Stimulated activated CD8-positive, alpha-beta memory T cell treated with anti-CD3 and anti-CD28 coated beads, Interleukin-7, amount 100 ng/mL, for 24 hours (primary cell): ENCODE measurements around the gene MAGEA12.
"Not testable (repeated sequence)": the region's sequence is repeated elsewhere in the genome, so short reads cannot be mapped to it uniquely, and the experiment has no call there.

ENCODE experiments used
- DNase-seq: peaks from one replicate; pipeline ENCODE4 v3.0.0-alpha.2; 2020; ENCODE audit warnings: low read depth

Gene MAGEA12

GRCh38 chrX:152733261-152733975 lies at the start of gene MAGEA12, which contains the start of gene CSAG1:
Gene MAGEA12 (plus strand): TSS chrX:152733757. CDS start chrX:152736162, 2,405 bp downstream.
Gene CSAG1 (minus strand): TSS chrX:152733721. CDS start chrX:152732460, 1,261 bp downstream.
- DNase-seq: no peak

- DNase-seq: not testable (repeated sequence)
Measured at GRCh38 chrX:152697952-152698931, 35.3 kb upstream of the MAGEA12 start, which contains the start of gene MAGEA3. Gene MAGEA3 (plus strand): TSS chrX:152698794. CDS start chrX:152700833, 2,039 bp downstream.

- not testable (repeated sequence) for DNase-seq
Measured at GRCh38 chrX:152700390-152700789, 33.2 kb upstream of the MAGEA12 start.

- not testable (repeated sequence) for DNase-seq
Measured at GRCh38 chrX:152706500-152706899, 27.1 kb upstream of the MAGEA12 start.

GRCh38 chrX:152709173-152709572 lies 24.4 kb upstream of the MAGEA12 start, which contains the start of gene CSAG2:
Gene CSAG2 (minus strand): TSS chrX:152709273. CDS start chrX:152709112, 161 bp downstream.
- DNase-seq: not testable (repeated sequence)

- DNase-seq: not testable (repeated sequence)
Measured at GRCh38 chrX:152713195-152713594, 20.4 kb upstream of the MAGEA12 start.

GRCh38 chrX:152713815-152714787 lies 19.5 kb upstream of the MAGEA12 start, which contains the start of gene MAGEA2B:
Gene MAGEA2B (plus strand): TSS chrX:152714628. CDS start chrX:152717107, 2,479 bp downstream.
- not testable (repeated sequence) for DNase-seq

- no peak for DNase-seq
Measured at GRCh38 chrX:152725409-152725808, 8.1 kb upstream of the MAGEA12 start.

GRCh38 chrX:152734143-152734858 lies 744 bp downstream of the MAGEA12 start:
- not testable (repeated sequence) for DNase-seq

GRCh38 chrX:152735101-152735500 lies 1.5 kb downstream of the MAGEA12 start:
- no peak for DNase-seq

- no peak for DNase-seq
Measured at GRCh38 chrX:152735860-152736511, 2.4 kb downstream of the MAGEA12 start.

- DNase-seq: not testable (repeated sequence)
Measured at GRCh38 chrX:152736528-152736927, 3.0 kb downstream of the MAGEA12 start.

- DNase-seq: no peak
Measured at GRCh38 chrX:152738560-152738959, 5.0 kb downstream of the MAGEA12 start.

- DNase-seq: not testable (repeated sequence)
Measured at GRCh38 chrX:152753686-152754650, 20.4 kb downstream of the MAGEA12 start, which contains the start of gene MAGEA2. Gene MAGEA2 (minus strand): TSS chrX:152753842. CDS start chrX:152751363, 2,479 bp downstream.

GRCh38 chrX:152754871-152755270 lies 21.3 kb downstream of the MAGEA12 start:
- DNase-seq: not testable (repeated sequence)

GRCh38 chrX:152758918-152759317 lies 25.4 kb downstream of the MAGEA12 start, which contains the start of gene CSAG3:
Gene CSAG3 (plus strand): TSS chrX:152759218.
- DNase-seq: not testable (repeated sequence)

- not testable (repeated sequence) for DNase-seq
Measured at GRCh38 chrX:152759544-152759943, 26.0 kb downstream of the MAGEA12 start.

- not testable (repeated sequence) for DNase-seq
Measured at GRCh38 chrX:152761582-152761981, 28.0 kb downstream of the MAGEA12 start.
